ENCODE data around the gene SIL1. TPM values are rescaled to one million over a fixed set of nuclear protein-coding genes. Genes with fewer than 3 reads are reported as not detected.

Gene SIL1
- total RNA-seq, 1 donor from 2014 or later: 28.0 TPM

DNA sequence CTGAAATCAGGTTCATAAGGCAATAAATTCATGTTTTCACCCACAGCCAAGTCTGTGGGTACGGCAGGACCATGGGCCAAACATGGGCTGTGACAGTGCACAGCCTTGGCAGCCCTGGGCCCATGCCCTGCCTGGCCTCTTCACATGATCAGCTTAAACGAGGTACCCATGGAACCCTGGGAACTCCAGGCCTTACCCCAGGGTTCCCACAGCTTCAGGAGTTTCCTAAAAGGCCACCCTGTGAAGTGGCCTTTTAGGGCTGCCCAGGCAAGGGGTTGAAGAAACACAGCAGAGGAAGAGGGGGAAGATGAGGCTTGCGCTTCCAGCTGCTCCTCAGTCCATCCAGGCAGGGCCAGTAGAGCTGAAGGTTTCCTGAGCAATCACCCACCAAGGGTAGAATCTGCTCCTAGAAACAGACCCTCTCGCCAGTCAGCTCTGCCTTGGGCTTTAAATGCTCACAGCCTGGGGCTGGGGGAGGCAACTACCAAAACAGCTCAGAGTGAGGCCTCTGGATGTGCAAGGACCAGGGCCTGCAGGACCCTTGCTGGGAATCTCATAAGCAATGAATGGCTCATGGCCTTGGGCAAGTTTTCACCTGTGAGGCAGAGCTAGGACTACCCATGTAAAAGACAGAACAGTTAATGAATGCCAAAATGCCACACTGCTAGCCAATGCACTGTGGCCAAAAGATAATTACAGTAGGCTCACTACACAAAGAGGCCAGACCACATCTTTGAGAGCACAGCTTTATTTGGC is 243.7 kb downstream of the SIL1 start:
- no peak for DNase-seq

DNA sequence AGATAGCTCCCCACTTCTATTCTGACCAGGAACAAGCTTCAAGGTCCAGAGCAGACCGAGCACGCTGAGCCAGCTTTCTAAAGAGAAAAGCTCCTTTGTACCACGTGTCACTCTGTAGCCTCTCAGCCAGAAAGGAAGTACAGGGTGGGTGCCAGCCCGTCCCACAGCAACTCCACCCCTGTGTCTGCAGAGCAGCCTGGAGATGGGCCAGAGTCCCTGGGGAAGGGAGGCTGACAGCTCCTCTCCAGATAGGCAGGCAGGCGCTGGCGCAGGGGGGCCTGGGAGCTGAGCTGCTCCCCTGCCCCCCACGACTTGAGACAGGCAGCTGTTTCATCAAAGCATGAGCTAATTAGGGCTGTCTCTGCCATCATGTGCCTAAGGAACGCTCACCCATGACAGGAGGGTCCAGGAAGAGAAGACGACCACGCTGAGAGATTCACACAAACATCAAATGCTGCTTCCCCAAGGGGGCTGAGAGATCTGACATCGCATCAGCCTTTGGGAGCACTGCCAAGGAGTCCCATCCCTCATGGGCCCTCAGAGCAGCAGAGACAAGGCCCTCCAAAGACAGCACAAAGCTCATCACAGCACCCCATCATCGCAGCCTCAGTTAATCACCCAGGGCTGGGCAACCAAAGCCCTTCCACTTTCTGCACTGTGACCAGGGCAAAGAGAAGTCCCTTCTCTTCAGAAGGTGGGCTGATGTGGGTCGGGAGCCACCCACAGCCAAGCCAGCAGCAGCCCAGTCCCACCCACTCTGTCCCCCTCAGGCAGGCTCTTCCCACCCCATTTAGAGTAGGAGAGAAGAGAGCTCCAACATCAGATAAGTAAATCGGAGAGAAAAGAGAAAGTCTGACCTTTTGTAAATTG is 244.5 kb downstream of the SIL1 start:
- DNase-seq: peak; percentile 90

DNA sequence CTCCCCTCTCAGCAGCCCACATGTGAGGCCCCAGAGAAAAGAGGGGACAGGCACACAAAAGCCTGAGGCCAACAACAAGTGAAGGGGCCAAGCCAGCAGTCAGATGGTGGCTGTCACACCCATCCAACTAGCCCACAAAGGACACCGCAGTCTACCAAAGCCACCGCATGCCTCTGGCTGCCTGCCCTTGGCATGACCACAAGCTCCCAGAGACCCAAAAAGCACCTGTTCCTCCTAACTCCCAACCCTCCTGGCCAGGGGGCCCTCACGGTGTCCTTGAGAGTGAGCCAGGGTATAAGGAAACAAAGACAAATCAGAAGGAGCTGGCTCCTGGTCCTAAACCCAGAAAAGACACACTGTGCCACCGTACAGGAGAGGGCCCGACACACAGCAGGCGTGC is 245.2 kb downstream of the SIL1 start:
- peak; percentile 73 for DNase-seq

DNA sequence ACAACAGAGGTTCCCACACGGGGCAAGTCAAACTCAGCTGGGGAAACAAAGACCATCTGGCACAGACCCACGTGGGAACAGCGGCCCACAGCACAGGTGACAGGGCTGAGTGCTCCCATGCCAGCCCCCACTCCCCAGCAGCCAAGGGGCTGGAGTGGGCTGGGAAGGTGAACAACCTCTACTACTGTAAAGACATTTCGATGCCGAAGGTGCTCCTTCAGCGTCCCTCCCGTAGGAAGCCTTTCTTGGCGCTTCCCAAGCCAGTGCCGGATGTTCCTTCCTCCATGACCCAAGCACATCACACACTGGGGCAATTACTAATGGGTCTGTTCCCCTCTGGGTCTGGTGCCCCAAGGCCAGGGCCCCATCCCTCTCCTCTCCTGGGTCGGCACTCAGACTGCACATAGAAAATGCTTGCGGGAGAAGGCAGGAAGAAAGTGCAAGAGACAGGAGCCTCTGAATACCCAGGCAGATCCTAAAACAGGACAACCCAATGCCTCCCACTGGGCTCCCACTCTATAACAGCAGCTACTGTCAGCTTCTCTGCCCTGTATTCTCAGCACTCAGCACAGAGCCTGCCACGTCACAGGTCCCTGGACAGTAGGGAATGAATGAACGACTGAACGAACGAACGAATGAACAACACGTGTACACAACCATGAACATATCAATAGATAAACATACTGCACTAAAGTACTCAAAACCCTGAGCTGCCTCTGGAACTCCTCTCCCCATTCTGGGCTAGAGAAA is 246.0 kb downstream of the SIL1 start:
- DNase-seq: no peak

DNA sequence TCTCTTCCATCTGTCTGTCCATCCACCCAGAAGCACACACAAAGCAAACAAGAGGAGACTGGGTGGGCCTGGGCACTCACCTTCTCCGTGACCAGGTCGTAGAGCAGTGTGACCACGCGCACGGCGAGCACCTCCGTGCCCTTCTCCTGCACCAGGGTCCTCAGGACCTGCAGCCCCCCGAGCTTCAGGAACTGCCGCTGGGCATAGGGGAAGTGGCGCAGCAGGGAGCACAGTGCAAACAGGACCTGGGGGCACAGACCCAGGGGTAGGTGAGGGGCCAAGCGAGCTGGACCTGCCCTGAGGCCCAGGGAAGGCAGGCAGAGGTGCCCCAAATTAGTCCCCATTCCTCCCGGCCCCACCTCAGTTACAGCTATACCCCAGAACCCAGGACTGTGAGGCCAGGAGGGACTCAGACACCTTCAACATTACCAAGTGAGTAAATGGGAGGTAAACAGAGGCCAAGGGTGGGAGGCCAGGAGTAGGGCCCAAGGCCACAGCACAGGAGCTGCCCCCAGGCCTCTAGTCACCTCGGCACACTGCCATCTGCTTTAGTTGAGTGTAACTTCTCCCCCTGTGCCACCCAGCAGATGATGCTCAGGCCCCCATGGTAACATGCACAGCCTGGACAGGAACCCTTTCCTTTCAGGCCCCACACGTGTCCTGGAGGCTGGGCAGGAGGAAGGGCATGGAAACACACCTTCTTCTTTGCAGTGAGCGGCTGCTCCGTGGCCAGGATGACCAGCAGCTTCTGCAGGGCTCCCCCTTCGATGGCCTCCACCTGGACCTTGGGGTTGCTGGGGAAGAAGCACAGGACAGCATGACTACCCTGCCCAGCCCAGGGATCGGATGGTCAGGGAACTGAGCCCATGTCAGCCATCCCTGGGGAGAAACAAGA is 246.8 kb downstream of the SIL1 start:
- DNase-seq: no peak

DNA sequence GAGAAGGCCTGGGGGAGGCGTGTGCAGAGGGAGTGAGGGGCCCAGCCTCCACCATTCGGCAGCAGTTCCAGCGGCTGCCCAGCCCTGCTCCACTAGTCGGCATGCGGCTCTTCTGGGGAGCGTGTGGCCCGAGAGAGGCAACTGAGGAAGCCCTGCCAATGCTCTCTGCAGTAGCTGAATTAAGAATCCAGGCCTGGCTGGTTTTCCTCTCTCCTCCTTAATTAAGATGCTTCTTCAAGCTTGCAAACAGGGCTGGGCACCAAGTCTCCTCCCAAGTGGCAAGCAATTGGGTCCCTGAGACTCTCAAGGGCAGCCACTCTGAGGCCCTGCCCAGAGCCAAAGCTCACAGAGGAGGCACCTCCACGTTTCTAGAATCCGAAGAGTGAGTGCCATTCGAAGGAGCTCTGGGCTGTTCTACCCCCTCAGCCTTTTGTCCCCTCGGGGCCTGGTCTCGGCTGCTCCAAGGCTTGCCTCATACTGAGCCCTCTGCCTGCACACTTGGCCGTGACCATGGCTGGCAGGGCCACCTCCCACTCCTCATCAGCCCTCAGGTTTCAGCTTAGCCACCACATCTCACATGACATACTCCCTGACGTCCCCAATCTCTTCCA is 247.6 kb downstream of the SIL1 start:
- DNase-seq: no peak

DNA sequence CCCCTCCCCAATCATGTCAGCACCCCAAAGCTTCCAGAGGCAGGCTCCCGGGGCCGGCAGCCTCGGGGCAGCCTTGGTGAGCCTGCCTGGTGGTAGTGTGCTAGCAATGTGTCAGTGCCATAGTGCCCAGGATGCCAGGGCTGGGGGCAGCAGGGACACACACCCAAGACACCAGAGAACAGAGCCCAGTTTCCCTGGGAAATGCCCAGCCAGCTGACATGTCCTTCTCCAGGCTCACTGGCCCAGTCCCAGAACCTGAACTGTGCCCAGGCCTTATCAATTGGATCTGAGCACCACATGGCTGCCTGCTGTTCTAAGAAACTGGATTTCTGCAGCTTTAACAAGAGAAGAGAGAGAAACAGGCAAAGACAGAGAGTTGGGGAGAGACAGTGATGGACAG is 248.2 kb downstream of the SIL1 start:
- DNase-seq: no peak

DNA sequence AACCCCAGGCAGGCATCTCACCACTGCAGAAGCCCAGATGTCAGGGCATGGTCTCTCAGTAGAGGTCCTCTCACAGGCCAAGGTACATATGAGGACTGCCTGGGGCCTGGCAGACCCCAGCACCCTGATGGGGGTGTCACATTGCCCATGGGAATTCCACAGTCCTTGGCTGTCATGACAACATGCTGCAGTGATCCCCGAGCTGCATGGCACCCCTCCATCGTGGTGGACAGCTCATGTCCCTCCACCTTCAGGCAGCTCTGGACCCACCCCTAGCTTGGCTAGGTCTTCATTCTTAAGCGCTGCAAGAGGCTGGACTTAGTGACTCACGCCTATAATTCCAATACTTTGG is 249.0 kb downstream of the SIL1 start:
- no peak for DNase-seq

DNA sequence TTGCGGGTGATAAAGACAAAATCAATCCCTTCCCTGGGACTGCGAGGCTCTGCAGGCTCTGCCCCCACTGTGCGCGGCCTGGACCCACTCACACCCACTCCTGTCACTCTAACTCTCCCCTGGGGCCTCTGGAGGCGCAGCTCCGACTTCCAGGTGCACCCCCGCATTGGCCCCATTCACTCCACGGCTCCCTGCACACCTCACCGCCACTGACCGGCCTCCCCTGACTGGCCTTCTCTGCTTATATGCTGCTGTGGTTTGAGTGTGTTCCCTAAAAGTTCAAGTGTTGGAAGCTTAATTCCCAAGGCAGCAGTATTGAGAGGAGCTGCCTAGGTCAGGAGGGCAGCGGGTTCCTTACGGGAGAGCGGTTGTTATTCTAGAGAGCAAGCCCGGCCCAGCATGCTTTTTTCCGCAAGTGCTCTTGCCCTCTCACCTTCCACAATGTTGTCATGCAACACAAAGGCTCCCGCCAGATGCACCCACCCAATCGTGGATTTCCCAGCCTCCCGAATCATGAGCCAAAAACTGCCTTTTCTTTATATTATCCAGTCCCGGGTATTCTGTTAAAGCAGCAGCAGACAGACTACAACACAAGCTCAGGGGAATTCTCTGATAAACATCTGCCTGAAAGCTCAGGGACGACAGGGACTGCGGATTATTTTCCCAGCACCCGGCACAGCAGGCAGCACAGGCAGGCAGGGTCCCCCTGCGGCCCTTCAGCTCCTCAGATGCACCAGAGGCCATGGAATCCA is 249.5 kb downstream of the SIL1 start:
- peak; percentile 58 for DNase-seq

DNA sequence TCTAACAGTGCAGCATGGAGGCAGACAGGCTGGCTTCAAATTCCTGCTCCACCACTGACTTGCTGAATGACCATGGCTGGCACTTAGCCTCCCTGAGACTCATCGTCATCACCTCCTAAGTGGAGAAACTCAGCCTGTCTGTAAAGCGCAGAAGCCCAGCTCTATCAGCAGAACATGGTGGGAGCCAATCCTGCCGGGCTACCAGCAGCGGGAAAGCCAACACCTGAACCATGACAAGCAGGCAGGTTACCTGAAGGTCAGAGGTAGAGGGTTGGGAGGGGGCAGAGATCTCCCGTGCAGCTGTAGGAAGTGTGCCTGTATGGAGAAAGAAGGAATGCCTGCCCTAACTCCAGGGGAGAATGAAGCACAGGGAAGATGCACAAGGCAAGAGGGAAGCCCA is 250.4 kb downstream of the SIL1 start:
- no peak for DNase-seq

DNA sequence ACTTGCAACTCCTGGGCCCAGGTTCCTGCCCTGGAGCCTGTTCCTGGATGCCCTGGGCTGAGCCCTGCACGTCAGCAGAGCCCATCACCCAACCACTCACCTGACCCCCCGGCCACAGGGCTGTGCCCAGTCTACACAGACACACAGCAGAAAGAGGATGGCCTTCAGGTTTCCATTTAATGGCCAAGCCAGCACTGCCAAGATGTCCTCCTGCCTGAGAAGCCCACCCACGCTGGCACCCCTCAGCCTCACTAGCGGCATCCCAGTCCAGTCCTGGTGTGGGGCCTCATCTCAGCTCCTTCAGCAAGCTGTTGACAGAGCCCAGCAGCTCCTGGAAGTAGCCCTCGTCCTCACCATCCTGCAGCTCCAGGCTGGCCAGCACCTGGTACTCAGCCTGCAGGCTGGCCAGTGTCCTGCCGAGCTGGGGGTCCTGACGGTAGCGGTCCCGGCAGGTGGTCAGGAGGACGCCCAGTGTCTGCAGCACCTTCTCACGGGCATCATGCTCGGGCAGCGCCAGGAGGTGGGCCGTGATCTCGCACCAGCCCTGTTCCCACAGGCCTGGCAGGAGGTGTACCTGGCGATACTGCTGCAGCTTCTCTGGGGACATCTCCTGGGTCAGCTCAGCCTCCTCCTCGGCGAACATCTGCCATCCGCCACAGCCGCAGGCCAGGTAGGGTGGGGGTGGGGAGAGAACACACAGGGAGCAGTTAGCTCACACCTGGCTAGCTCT is 251.2 kb downstream of the SIL1 start:
- DNase-seq: no peak

DNA sequence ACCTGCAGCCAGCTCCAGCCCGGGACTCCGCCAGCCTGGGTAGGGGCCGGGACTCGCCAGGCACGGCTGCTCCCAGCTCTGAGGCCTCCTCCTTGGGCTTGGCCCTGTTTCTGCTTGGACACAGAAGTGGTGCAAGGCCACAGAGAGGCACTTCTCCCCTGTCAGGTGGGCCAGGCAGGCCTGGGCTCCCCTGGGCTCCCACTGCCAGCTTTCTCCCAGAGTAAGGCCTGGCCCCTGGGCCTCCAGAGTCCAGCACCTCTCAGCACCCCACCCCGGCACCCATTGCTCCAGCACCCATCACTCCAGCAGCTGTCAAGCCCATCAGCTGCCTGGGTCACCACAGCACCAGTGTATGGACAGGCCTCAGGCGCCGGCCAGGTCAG is 251.9 kb downstream of the SIL1 start:
- DNase-seq: no peak

DNA sequence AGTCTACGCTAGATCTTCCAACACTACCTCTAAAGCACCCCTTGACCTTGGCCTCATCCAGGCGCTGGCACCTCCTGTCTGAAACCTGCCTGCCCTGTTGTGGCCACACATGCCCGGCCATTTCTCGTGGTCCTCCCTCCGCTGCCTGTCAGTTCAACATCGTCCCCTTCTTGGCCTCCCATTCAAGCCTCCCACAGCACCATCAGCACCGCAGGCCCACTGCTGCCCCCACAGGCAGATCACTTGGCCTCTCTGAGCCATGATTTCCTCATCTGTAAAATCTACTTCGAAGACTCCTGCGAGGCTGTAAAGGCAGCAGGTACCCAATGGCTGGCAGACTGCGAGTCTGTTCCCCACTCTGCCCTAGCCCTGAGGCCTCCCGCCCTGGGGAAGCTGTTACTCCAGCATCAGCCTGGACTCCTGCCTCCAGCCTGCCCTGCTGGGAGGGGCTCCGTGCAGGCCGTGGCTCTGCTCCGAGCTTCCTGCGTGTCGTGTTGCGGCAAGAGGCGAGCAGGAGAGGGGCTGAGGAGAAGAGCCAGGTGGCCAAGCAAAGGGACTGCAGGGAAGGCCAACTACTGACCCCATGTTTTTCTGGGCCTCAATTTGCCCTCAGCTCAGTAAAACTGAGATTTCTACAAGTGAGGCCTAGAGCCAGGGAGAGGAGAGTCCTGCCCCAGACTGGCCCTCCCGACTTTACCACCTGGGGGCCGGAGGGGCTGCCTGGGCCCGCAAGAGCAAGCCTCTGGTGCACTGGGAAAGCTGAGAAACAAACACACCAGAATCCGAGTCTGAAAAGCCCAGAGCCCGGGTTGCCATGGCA is 252.5 kb downstream of the SIL1 start:
- DNase-seq: peak; percentile 64

DNA sequence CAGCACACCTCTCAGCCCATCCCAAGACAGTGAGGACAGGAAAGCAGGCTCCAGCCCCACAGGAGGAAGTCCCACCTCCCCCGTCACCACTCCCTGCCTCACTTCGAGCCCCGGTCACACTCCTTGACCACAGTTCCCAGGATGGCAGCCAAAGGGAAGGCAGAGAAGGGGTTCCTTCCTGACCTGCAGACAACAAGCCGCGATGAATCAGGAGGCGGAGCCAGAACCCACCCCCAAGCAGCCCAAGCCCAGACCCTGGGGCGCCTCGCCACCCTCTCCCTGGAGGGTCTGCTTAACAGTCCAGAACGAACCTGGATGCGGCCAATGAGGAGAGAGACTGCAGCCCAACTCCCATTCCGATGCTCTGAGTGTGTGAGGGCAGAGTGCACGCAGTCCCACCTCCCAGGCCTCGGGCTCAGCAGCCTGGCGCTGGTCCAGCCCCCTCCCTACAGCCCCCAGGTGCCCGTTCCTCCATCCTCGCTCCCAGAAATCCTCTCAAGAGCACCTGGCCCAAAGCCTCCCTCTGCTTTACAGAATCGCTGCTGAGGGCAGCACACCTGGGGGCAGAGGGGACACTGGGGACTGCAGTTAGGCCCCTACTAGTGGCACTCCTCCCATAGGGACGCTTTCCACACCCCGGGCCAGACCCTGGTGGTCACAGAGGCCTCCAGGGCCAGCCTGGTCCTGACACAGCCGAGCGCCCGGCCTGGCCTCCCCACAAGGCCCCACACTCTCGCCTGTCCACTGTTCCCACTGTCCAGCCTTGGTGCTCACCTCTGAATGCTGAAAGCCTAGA is 253.4 kb downstream of the SIL1 start:
- no peak for DNase-seq

DNA sequence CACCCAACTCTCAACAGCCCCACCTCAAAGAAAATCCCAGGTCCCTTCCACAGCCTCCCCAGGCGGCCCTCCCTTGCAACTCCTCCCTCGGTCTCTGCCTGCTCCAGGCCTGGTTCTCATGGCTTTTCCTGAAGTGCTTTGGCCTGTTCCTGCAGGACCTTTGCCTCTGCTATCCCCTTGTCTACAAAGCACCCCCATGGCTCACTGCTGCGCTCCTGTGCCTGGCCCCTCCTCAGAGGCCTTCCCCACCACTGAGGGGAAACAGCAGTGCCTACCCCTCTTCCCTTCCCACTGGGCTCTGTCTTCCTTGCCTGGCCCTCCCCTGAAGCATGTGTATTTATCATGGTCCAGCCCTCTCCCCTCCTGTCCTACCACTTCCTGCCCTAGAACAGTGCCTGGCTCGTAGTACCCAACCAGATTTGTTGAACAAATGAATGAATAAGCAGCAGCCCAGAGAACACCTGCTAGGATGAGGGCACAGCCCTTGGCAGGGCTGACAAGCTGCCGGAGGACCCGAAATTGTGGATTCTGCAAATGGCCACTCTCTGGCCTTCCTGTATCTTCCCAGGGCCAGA is 254.5 kb downstream of the SIL1 start:
- DNase-seq: no peak

DNA sequence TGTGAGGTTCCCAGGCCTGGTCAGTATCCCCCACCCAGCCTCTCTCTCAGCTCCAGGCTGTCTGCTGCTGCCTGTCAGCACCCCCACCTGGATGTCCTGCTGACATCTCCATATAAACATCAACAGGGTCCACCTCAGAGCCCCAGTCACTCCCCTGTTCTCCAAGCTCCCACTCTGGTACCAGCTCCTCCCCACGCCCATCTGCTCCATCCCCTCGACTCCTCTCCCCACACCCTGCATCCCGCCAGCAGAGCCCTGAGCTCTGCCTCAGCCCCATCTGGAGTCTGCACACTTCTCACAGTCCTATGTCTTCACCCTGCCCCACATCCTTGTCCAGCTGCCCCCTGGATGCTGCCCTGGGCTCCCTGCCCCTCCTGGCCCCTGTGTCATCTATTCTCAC is 255.3 kb downstream of the SIL1 start:
- DNase-seq: no peak

DNA sequence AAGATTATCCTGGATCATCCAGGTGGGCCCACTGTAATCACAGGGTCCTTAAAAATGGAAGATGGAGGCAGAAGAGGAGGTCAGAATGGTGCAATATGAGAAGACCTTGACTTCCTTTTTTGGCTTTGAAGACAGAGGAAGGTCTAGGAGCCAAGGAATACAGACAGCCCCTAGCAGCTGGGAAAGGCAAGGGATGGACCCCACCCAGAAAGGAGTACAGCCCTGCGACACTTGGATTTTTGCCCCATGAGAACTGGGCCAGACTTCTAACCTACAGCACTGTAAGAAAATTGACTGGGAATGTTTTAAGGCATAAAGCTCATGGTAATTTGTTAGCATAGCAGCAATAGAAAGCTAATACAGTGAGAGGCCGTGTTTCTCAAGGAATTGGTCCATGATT is 256.1 kb downstream of the SIL1 start:
- DNase-seq: peak; percentile 59

DNA sequence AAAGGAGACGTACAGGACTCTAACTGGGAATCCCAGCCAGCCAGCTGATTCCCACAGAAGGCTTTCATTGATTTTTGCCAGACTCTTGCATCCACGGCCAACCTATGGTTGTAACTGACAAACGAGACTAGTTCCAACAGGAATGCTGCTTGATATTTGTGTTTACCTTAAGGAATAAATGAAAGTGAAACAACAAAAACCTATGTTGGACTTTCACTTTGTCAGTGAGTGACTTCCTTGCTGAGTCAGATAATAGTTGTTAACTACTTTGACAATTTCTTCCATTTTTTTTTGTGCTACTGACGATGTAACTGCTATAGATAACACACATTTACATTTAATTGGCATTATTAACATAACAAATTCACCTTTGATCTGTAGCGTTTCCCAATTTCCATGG is 259.6 kb downstream of the SIL1 start:
- no peak for DNase-seq
